ENCODE measurements around the gene SCARB2. TPM values are rescaled to one million over a fixed set of nuclear protein-coding genes. Genes with fewer than 3 reads are reported as not detected.

Gene SCARB2
- total and polyA plus RNA-seq, 2 donors, result 34.7 to 46.6 TPM

DNA sequence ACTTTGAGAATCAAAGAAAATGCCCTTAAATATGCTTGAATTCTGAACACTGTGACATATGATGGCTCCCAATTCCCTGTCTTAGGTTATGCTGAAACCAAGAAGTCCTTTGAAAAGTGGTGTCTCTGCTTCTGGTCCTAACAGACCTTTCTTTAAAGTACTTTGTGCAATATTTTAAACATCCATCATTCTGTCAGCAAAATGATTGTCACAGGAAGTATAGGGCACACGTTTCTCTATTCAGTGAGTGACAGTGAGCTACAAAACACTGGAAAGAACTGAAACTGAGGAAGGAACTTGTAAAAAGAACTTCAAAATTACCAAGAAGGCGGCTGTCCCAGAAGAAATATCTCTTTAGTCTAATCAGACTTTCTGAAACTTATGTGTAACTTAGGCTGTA lies 53.3 kb downstream of the SCARB2 start:
- Histone ChIP-seq H3K27me3 (ENCODE audit: control insufficient read depth in 2 of 2, insufficient read depth in 1 of 2, low read length in 1 of 2) (no peaks in the 10 kb centered on the region), H3K36me3 (ENCODE audit: control insufficient read depth in 2 of 2, insufficient read depth in 2 of 2, low read length in 1 of 2) (no peaks in the 10 kb centered on the region), H3K9me3 (ENCODE audit: control insufficient read depth in 2 of 2, insufficient read depth in 1 of 2, low read length in 1 of 2) (no peaks in the 10 kb centered on the region), H3K27ac (ENCODE audit: low read depth in 1 of 2, low read length in 1 of 2) (no peak overlapping the region), H3K4me1 (ENCODE audit: control insufficient read depth in 2 of 2, insufficient read depth in 2 of 2, low read length in 2 of 2) (no peaks in the 10 kb centered on the region), H3K4me3 (ENCODE audit: low read length in 2 of 2) (no peak overlapping the region)
- 18% methylated on average over 2 of the region's 2 CpGs for WGBS
- DNase-seq (ENCODE audit: low read depth in 6 of 9, low spot score in 9 of 9), result no peak

DNA sequence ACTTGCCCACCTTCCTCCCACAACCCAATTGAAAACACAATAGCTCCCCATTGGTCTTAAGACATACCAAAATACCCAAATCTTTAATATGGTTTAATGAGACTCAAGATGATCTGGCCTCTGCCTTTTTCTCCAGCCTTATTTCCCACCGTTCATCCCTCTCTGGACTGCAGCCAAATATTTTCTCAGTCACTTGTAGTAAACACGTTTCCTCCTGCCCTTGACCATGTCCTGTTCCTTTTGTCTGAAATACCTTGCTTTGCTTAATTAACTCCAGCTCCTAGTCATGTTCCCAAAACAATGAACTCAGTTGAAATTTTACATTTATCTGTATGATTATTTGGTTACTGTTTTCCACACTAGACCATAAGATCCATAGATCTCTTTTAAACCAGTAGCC lies 57.0 kb downstream of the SCARB2 start:
- WGBS, result 62% methylated on average over 2 of the region's 2 CpGs
- Histone ChIP-seq H3K27ac (ENCODE audit: low read depth in 1 of 2, low read length in 1 of 2) (no peak overlapping the region), H3K4me1 (ENCODE audit: control insufficient read depth in 2 of 2, insufficient read depth in 2 of 2, low read length in 2 of 2) (no peaks in the 10 kb centered on the region), H3K9me3 (ENCODE audit: control insufficient read depth in 2 of 2, insufficient read depth in 1 of 2, low read length in 1 of 2) (no peaks in the 10 kb centered on the region), H3K27me3 (ENCODE audit: control insufficient read depth in 2 of 2, insufficient read depth in 1 of 2, low read length in 1 of 2) (no peaks in the 10 kb centered on the region), H3K36me3 (ENCODE audit: control insufficient read depth in 2 of 2, insufficient read depth in 2 of 2, low read length in 1 of 2) (no peaks in the 10 kb centered on the region), H3K4me3 (ENCODE audit: low read length in 2 of 2) (no peak overlapping the region)
- no peak for DNase-seq (ENCODE audit: low read depth in 6 of 9, low spot score in 9 of 9)

DNA sequence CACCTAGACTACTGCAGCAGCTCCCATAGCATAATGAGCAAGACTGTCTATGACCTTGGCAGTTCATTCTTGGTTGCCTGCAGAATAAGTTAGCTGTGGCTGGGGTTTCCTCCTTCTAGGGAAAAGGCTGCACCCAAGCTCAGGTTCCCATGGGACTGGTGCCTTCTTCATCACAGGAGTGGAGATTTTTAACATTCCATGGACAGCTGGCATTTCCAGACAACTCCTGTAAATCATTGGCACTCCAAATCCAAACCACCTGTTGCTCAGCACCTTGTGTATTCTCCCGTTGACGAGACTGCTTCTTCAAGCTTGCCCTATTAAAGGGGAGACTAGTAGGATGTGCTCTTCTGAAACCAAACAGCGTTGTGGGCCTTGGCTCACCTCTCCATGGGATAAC lies 57.6 kb downstream of the SCARB2 start:
- Histone ChIP-seq H3K9me3 (ENCODE audit: control insufficient read depth in 2 of 2, insufficient read depth in 1 of 2, low read length in 1 of 2) (no peaks in the 10 kb centered on the region), H3K27ac (ENCODE audit: low read depth in 1 of 2, low read length in 1 of 2) (no peak overlapping the region), H3K4me1 (ENCODE audit: control insufficient read depth in 2 of 2, insufficient read depth in 2 of 2, low read length in 2 of 2) (no peaks in the 10 kb centered on the region), H3K36me3 (ENCODE audit: control insufficient read depth in 2 of 2, insufficient read depth in 2 of 2, low read length in 1 of 2) (no peaks in the 10 kb centered on the region), H3K27me3 (ENCODE audit: control insufficient read depth in 2 of 2, insufficient read depth in 1 of 2, low read length in 1 of 2) (no peaks in the 10 kb centered on the region), H3K4me3 (ENCODE audit: low read length in 2 of 2) (no peak overlapping the region)
- no peak for DNase-seq (ENCODE audit: low read depth in 6 of 9, low spot score in 9 of 9)
- 78% methylated on average over 3 of the region's 3 CpGs for WGBS

DNA sequence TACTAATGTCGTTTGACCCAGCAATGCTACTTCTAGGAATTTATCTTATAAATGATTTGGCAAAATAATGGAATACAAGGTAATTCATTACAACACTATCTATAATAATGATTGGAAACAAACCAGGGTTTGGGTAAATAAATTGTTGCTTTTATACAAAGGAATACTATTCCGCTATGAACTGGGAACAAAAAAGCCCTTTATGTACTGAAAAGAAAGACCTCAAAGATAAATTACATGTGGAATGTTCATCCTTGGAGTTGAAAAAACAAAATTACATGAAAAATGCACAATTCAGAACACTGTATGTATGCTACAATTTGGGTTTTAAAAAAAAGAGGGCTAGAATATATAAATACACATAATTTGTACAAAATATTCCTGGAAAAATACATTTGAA lies 60.3 kb downstream of the SCARB2 start:
- DNase-seq (ENCODE audit: low read depth in 6 of 9, low spot score in 9 of 9), result no peak
- Histone ChIP-seq H3K9me3 (ENCODE audit: control insufficient read depth in 2 of 2, insufficient read depth in 1 of 2, low read length in 1 of 2) (no peaks in the 10 kb centered on the region), H3K36me3 (ENCODE audit: control insufficient read depth in 2 of 2, insufficient read depth in 2 of 2, low read length in 1 of 2) (no peaks in the 10 kb centered on the region), H3K4me3 (ENCODE audit: low read length in 2 of 2) (no peak overlapping the region), H3K27me3 (ENCODE audit: control insufficient read depth in 2 of 2, insufficient read depth in 1 of 2, low read length in 1 of 2) (no peaks in the 10 kb centered on the region), H3K4me1 (ENCODE audit: control insufficient read depth in 2 of 2, insufficient read depth in 2 of 2, low read length in 2 of 2) (peaks cover 5 to 6% of the 10 kb centered on the region in 2 donors), H3K27ac (ENCODE audit: low read depth in 1 of 2, low read length in 1 of 2) (no peak overlapping the region)
- WGBS, result 95% methylated on average over 2 of the region's 2 CpGs

DNA sequence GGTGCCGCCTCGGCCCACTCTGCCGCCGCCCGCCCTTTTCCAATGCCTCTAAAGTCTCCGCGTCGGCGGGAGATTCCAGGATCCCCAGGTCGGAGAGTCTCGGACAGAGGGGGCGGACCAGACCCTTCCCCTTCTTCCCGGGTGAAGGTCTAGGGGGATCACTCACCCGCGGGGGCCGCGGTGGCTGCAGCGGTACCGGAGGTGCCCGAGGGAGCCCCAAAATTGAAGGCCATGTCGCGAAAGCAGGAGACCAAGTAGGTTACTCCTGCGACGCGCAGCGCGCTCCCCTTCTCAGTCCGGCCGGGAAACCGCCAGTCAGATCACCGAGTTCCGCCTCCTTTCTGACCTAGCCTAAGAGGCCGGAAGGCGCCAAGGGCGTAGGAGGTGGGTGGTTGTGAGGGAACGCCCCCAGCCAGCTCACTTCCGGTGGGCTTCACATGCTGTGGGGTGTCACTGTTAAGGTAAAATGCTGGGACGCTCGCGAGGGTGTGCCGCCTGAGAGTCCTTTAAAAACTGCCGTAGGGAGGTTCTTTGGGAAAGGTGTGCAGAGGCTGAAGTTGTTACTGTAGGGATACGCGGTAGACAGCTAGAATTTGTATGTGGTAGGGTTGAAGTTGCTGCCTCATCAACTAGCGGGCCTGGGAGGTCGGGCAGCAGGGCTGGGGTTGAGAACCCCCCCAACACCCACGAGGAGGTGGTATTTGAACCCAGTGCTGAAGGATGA lies 65.3 kb downstream of the SCARB2 start, which contains the start of gene NUP54:
NUP54 (minus strand) TSS at position 256 of the 724 bp plus-strand sequence; CDS start at position 233, 23 bp downstream.
- H3K4me3 ChIP-seq (ENCODE audit: low read length in 2 of 2), result peak within 1 kb of the TSS; percentile 98 to 99
- peaks cover 4 to 8% of the 10 kb centered on the region in 2 donors for H3K36me3 ChIP-seq (ENCODE audit: control insufficient read depth in 2 of 2, insufficient read depth in 2 of 2, low read length in 1 of 2)
- no peaks in the 10 kb centered on the region for H3K27me3 ChIP-seq (ENCODE audit: control insufficient read depth in 2 of 2, insufficient read depth in 1 of 2, low read length in 1 of 2)
- H3K4me1 ChIP-seq (ENCODE audit: control insufficient read depth in 2 of 2, insufficient read depth in 2 of 2, low read length in 2 of 2), result peaks cover 9 to 10% of the 10 kb centered on the region in 2 donors
- H3K27ac ChIP-seq (ENCODE audit: low read depth in 1 of 2, low read length in 1 of 2), result peak within 1 kb of the TSS; percentile 89 to 90
- no peaks in the 10 kb centered on the region for H3K9me3 ChIP-seq (ENCODE audit: control insufficient read depth in 2 of 2, insufficient read depth in 1 of 2, low read length in 1 of 2)
- under 1% methylated on average over 47 of the region's 47 CpGs for WGBS
- peak; percentile 87 to 98 (median 95) for DNase-seq (ENCODE audit: low read depth in 6 of 9, low spot score in 9 of 9)

DNA sequence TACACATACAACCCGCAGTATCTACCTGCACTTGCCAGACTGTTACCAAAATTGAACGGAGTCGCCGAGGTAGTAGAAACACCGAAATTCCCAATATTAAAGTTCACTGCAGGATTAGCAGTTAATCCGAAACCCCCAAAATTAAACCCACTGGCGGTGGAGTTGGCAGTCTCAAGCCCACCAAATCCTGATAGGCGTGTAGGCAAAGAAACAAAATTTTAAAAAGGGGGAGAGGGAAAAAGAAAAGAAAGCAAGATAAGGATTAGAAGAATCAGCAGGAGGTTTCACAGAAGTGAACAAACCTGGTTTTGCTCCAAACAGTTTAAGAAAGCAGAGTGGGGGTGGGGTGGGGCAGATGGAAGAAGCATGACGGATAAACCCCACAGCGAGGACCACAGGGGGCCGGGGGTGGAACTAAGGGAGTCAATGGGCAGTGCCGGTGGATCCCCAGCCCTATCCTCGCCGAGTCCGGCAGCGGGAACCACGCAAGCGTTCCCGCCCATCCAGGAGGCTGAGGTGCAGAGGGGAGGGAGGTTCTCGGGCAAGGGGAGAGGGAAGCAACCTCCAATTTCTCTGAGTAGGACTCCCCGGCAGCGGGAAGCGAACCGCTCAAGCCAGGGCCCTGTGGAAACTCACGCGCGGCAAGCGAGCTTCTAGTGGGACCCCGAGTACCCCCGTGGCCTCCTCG lies 66.0 kb downstream of the SCARB2 start:
- 2% methylated on average over 31 of the region's 31 CpGs for WGBS
- peak overlapping the region; percentile 89 to 90 for H3K27ac ChIP-seq (ENCODE audit: low read depth in 1 of 2, low read length in 1 of 2)
- H3K9me3 ChIP-seq (ENCODE audit: control insufficient read depth in 2 of 2, insufficient read depth in 1 of 2, low read length in 1 of 2), result no peaks in the 10 kb centered on the region
- peaks cover 4 to 13% of the 10 kb centered on the region in 2 donors for H3K36me3 ChIP-seq (ENCODE audit: control insufficient read depth in 2 of 2, insufficient read depth in 2 of 2, low read length in 1 of 2)
- DNase-seq (ENCODE audit: low read depth in 6 of 9, low spot score in 9 of 9), result peak in 6 of 9 donors; percentile 9 to 34 (median 23)
- H3K4me1 ChIP-seq (ENCODE audit: control insufficient read depth in 2 of 2, insufficient read depth in 2 of 2, low read length in 2 of 2), result peaks cover 9 to 10% of the 10 kb centered on the region in 2 donors
- H3K27me3 ChIP-seq (ENCODE audit: control insufficient read depth in 2 of 2, insufficient read depth in 1 of 2, low read length in 1 of 2), result no peaks in the 10 kb centered on the region
- peak overlapping the region; percentile 98 to 99 for H3K4me3 ChIP-seq (ENCODE audit: low read length in 2 of 2)

DNA sequence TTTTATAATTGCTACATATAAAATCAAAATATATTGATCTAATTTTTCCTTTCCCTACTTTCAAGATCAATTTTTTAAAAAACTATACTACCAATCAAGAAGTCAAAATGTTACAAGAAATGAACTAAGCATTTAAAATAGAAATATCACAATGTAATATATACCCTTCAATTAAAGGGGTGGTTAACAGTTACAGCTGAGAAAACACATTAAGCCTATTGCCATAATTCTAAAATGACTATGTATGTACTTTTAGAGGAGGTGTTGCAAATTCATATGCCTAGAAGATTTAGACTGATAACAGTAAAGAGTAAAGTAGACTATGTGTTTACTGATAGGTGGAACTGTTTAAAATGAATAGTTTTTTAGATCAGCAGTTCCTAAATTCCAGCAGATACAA lies 69.1 kb downstream of the SCARB2 start:
- Histone ChIP-seq H3K9me3 (ENCODE audit: control insufficient read depth in 2 of 2, insufficient read depth in 1 of 2, low read length in 1 of 2) (no peaks in the 10 kb centered on the region), H3K27ac (ENCODE audit: low read depth in 1 of 2, low read length in 1 of 2) (no peak overlapping the region), H3K4me3 (ENCODE audit: low read length in 2 of 2) (no peak overlapping the region), H3K27me3 (ENCODE audit: control insufficient read depth in 2 of 2, insufficient read depth in 1 of 2, low read length in 1 of 2) (no peaks in the 10 kb centered on the region), H3K4me1 (ENCODE audit: control insufficient read depth in 2 of 2, insufficient read depth in 2 of 2, low read length in 2 of 2) (peaks cover 9 to 10% of the 10 kb centered on the region in 2 donors), H3K36me3 (ENCODE audit: control insufficient read depth in 2 of 2, insufficient read depth in 2 of 2, low read length in 1 of 2) (peaks cover 4 to 30% of the 10 kb centered on the region in 2 donors)
- DNase-seq (ENCODE audit: low read depth in 6 of 9, low spot score in 9 of 9), result no peak

DNA sequence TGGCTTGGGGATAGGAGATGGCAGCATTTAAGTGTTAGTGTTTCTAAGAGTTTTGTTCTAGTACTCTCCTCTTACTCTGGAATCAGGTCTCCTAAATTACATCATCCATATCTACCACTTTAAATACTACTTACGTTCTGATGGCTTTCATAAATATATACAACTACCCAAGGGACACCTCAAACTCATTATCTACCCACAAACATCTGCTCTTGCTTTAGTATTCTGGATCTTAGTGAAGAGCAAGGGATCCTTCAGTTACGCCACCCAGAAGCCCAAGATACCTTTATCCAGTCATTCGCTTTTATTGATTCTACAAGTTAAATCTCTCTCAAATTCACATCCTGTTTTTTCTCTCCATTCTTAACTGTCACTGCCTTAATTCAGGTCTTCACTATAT lies 72.4 kb downstream of the SCARB2 start:
- H3K36me3 ChIP-seq (ENCODE audit: control insufficient read depth in 2 of 2, insufficient read depth in 2 of 2, low read length in 1 of 2), result peaks cover 4 to 40% of the 10 kb centered on the region in 2 donors
- no peak overlapping the region for H3K4me3 ChIP-seq (ENCODE audit: low read length in 2 of 2)
- H3K9me3 ChIP-seq (ENCODE audit: control insufficient read depth in 2 of 2, insufficient read depth in 1 of 2, low read length in 1 of 2), result no peaks in the 10 kb centered on the region
- 100% methylated on average over 3 of the region's 3 CpGs for WGBS
- DNase-seq (ENCODE audit: low read depth in 6 of 9, low spot score in 9 of 9), result no peak
- no peak overlapping the region for H3K27ac ChIP-seq (ENCODE audit: low read depth in 1 of 2, low read length in 1 of 2)
- H3K27me3 ChIP-seq (ENCODE audit: control insufficient read depth in 2 of 2, insufficient read depth in 1 of 2, low read length in 1 of 2), result no peaks in the 10 kb centered on the region
- H3K4me1 ChIP-seq (ENCODE audit: control insufficient read depth in 2 of 2, insufficient read depth in 2 of 2, low read length in 2 of 2), result no peaks in the 10 kb centered on the region

DNA sequence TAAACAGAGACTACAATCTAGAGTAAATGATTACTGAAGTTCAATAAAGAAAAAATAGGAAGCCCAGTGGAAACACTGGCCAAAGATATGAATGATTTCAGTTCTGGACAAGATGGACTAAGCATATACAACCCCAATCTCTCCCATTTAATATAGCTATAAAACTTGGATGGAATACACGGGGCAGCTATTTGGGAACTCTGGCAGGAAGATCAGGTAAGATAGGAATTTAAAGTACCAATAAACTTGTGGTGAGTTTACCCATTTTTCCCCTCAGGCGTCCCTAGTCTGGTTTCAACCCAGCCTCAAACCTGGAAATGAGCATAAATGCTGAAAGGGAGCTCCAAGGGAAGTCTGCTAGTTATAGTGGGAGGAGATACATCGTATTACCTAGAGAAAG lies 85.9 kb downstream of the SCARB2 start:
- no peak for DNase-seq (ENCODE audit: low read depth in 6 of 9, low spot score in 9 of 9)
- WGBS, result 97% methylated on average over 3 of the region's 3 CpGs
- no peaks in the 10 kb centered on the region for H3K4me1 ChIP-seq (ENCODE audit: control insufficient read depth in 2 of 2, insufficient read depth in 2 of 2, low read length in 2 of 2)
- no peak overlapping the region for H3K27ac ChIP-seq (ENCODE audit: low read depth in 1 of 2, low read length in 1 of 2)
- no peak overlapping the region for H3K4me3 ChIP-seq (ENCODE audit: low read length in 2 of 2)
- H3K27me3 ChIP-seq (ENCODE audit: control insufficient read depth in 2 of 2, insufficient read depth in 1 of 2, low read length in 1 of 2), result no peaks in the 10 kb centered on the region
- no peaks in the 10 kb centered on the region for H3K9me3 ChIP-seq (ENCODE audit: control insufficient read depth in 2 of 2, insufficient read depth in 1 of 2, low read length in 1 of 2)
- peaks cover 9 to 32% of the 10 kb centered on the region in 2 donors for H3K36me3 ChIP-seq (ENCODE audit: control insufficient read depth in 2 of 2, insufficient read depth in 2 of 2, low read length in 1 of 2)

Data from thymus (tissue), 11 donors.